ENCODE measurements around the gene CKM. TPM values are rescaled to one million over a fixed set of nuclear protein-coding genes. Genes with fewer than 3 reads are reported as not detected.
"Not testable (repeated sequence)": the region's sequence is repeated elsewhere in the genome, so short reads cannot be mapped to it uniquely, and the experiment has no call there.

CKM gene
- total and polyA plus RNA-seq, 7 donors, result 0.48 to 14.4 (median 0.83) TPM

- Histone ChIP-seq H3K27me3 (peaks cover 25 to 73% (median 52%) of the 10 kb centered on the region in 3 donors), H3K4me1 (peaks cover 0 to 21% (median 10%) of the 10 kb centered on the region in 4 donors), H3K4me3 (no peak overlapping the region), H3K36me3 (no peaks in the 10 kb centered on the region), H3K9me3 (no peaks in the 10 kb centered on the region), H3K27ac (no peak overlapping the region)
- intact Hi-C loops (cut with DNase I), result no loop called here
- no peak for DNase-seq
- 78 to 82% methylated on average over 13 of the region's 13 CpGs for WGBS, 2 donors
- no peak for TF ChIP-seq CTCF (IDR thresholded peaks at IDR 0.05)
- no peak for TF ChIP-seq POLR2AphosphoS5 (IDR thresholded peaks at IDR 0.05)
- no peak for TF ChIP-seq EP300 (IDR thresholded peaks at IDR 0.05)
- TF ChIP-seq POLR2A (IDR thresholded peaks at IDR 0.05), result no peak
These were observed 20.2 kb upstream of the CKM start for GRCh38 chr19:45342911-45343310.

GRCh38 chr19:45340899-45341453 is 18.3 kb upstream of the CKM start:
- Histone ChIP-seq H3K27ac (no peak overlapping the region), H3K9me3 (no peaks in the 10 kb centered on the region), H3K4me1 (peaks cover 0 to 15% (median 10%) of the 10 kb centered on the region in 4 donors), H3K4me3 (peak overlapping the region in 2 of 4 donors; percentile 13 to 27), H3K36me3 (no peaks in the 10 kb centered on the region), H3K27me3 (peaks cover 21 to 54% (median 35%) of the 10 kb centered on the region in 3 donors)
- 5 to 13% methylated on average over 25 of the region's 25 CpGs for WGBS, 2 donors
- DNase-seq, result no peak
- intact Hi-C loops (cut with DNase I), result no loop called here
- TF ChIP-seq EP300 (IDR thresholded peaks at IDR 0.05) (no peak), POLR2A (IDR thresholded peaks at IDR 0.05) (no peak), CTCF (IDR thresholded peaks at IDR 0.05) (no peak), POLR2AphosphoS5 (IDR thresholded peaks at IDR 0.05) (no peak)

- WGBS, 2 donors, result 8 to 11% methylated on average over 50 of the region's 50 CpGs
- TF ChIP-seq POLR2A (IDR thresholded peaks at IDR 0.05), result no peak
- no peak for TF ChIP-seq CTCF (IDR thresholded peaks at IDR 0.05)
- TF ChIP-seq EP300 (IDR thresholded peaks at IDR 0.05), result no peak
- no peak for TF ChIP-seq POLR2AphosphoS5 (IDR thresholded peaks at IDR 0.05)
- Histone ChIP-seq H3K9me3 (no peaks in the 10 kb centered on the region), H3K4me3 (peak within 1 kb of the TSS in 2 of 4 donors; percentile 13 to 27), H3K27me3 (peaks cover 21 to 48% (median 29%) of the 10 kb centered on the region in 3 donors), H3K27ac (no peak within 1 kb of the TSS), H3K36me3 (no peaks in the 10 kb centered on the region), H3K4me1 (peaks cover 0 to 15% (median 10%) of the 10 kb centered on the region in 4 donors)
- no peak for DNase-seq
- intact Hi-C loops (cut with DNase I), result no loop called here
These were observed 17.7 kb upstream of the CKM start, which contains the start of gene KLC3 for GRCh38 chr19:45340232-45340898. TSS of gene KLC3 (plus strand) at chr19:45340750. CDS start at chr19:45345542, 4,792 bp downstream.

- no peak overlapping the region for H3K27ac ChIP-seq
- peaks cover 18 to 40% (median 21%) of the 10 kb centered on the region in 3 donors for H3K27me3 ChIP-seq
- H3K9me3 ChIP-seq, result no peaks in the 10 kb centered on the region
- no peaks in the 10 kb centered on the region for H3K36me3 ChIP-seq
- no peak for DNase-seq
- 75 to 85% methylated on average over 6 of the region's 6 CpGs for WGBS, 2 donors
- intact Hi-C loops (cut with DNase I), result loop anchor here (2.0 kb wide), 2 partner anchors 89 to 323 kb away; partner anchors contain the start of gene MARK4
- no peak for TF ChIP-seq POLR2A (IDR thresholded peaks at IDR 0.05)
- TF ChIP-seq EP300 (IDR thresholded peaks at IDR 0.05), result no peak
- peaks cover 0 to 15% (median 10%) of the 10 kb centered on the region in 4 donors for H3K4me1 ChIP-seq
- no peak overlapping the region for H3K4me3 ChIP-seq
These were observed 17.0 kb upstream of the CKM start for GRCh38 chr19:45339629-45340028.

- peaks cover 18 to 33% (median 20%) of the 10 kb centered on the region in 3 donors for H3K27me3 ChIP-seq
- no peak for DNase-seq
- H3K9me3 ChIP-seq, result no peaks in the 10 kb centered on the region
- WGBS, 2 donors, result 55 to 69% methylated on average over 11 of the region's 11 CpGs
- no peaks in the 10 kb centered on the region for H3K36me3 ChIP-seq
- H3K27ac ChIP-seq, result no peak overlapping the region
- intact Hi-C loops (cut with DNase I), result no loop called here
- no peak overlapping the region for H3K4me3 ChIP-seq
- peaks cover 0 to 15% (median 10%) of the 10 kb centered on the region in 4 donors for H3K4me1 ChIP-seq
- TF ChIP-seq POLR2AphosphoS5 (IDR thresholded peaks at IDR 0.05), result no peak
- no peak for TF ChIP-seq POLR2A (IDR thresholded peaks at IDR 0.05)
- no peak for TF ChIP-seq EP300 (IDR thresholded peaks at IDR 0.05)
- TF ChIP-seq CTCF (IDR thresholded peaks at IDR 0.05), result no peak
These were observed 14.1 kb upstream of the CKM start for GRCh38 chr19:45336696-45337251.

- H3K36me3 ChIP-seq; H3K4me3 ChIP-seq; H3K4me1 ChIP-seq; H3K27ac ChIP-seq; DNase-seq; H3K9me3 ChIP-seq; intact Hi-C loops (cut with DNase I): not testable (repeated sequence)
- H3K27me3 ChIP-seq, result peaks cover 2 to 14% (median 3%) of the 10 kb centered on the region in 3 donors
- 87 to 93% methylated on average over 4 of the region's 4 CpGs for WGBS, 2 donors
These were observed 12.2 kb upstream of the CKM start for GRCh38 chr19:45334881-45335280.

All from sigmoid colon (tissue), 7 donors.